Lung (tissue), 12 donors: ENCODE measurements around the gene PYM1. TPM values are rescaled to one million over a fixed set of nuclear protein-coding genes. Genes with fewer than 3 reads are reported as not detected.
A peak's percentile ranks its signal among the peaks of the same experiment; 100 is the strongest.

ENCODE experiments used
- ATAC-seq: fragments of 200-7000 bp; cut with Tn5 transposase; one replicate; pipeline ENCODE4 v1.9.1; 2020; ENCODE audit warnings: moderate number of reproducible peaks; ENCODE audit not compliant: insufficient read depth, low FRiP score
- DNase-seq, 3 donors: peaks; one replicate each; pipeline ENCODE4 v3.0.0-alpha.2; 2013 to 2017
- H3K27ac ChIP-seq, 2 donors: one replicate each; pipeline ENCODE4 v1.5.1; 2013; ENCODE audit warnings: mild to moderate bottlenecking in 2 of 2, moderate library complexity in 2 of 2, control low read depth in 1 of 2, inconsistent platforms in 1 of 2, low read depth in 1 of 2, low read length in 1 of 2
- H3K27me3 ChIP-seq, 3 donors: one replicate each; pipeline ENCODE4 v1.5.1; 2013; ENCODE audit warnings: low read length in 2 of 3; ENCODE audit not compliant: control insufficient read depth in 3 of 3, insufficient read depth in 3 of 3
- H3K36me3 ChIP-seq, 4 donors: one replicate each; pipeline ENCODE4 v1.5.1; 2013; ENCODE audit warnings: low read length in 4 of 4, mild to moderate bottlenecking in 1 of 4, moderate library complexity in 1 of 4; ENCODE audit not compliant: control insufficient read depth in 4 of 4, insufficient read depth in 4 of 4
- H3K4me1 ChIP-seq, 5 donors: one replicate each; pipeline ENCODE4 v1.5.1; 2013; ENCODE audit warnings: low read length in 5 of 5, mild to moderate bottlenecking in 2 of 5, moderate library complexity in 1 of 5; ENCODE audit not compliant: control insufficient read depth in 5 of 5, insufficient read depth in 5 of 5
- H3K4me3 ChIP-seq: one replicate; pipeline ENCODE4 v1.5.1; 2013; ENCODE audit warnings: mild to moderate bottlenecking, control low read depth, moderate library complexity
- H3K9ac ChIP-seq, 2 donors: one replicate each; pipeline ENCODE4 v1.5.1; 2013; ENCODE audit warnings: low read length in 2 of 2, control low read depth in 1 of 2; ENCODE audit not compliant: insufficient read depth in 1 of 2
- H3K9me3 ChIP-seq, 4 donors: one replicate each; pipeline ENCODE4 v1.5.1; 2013; ENCODE audit warnings: low read length in 3 of 4, mild to moderate bottlenecking in 1 of 4, moderate library complexity in 1 of 4; ENCODE audit not compliant: control insufficient read depth in 4 of 4, insufficient read depth in 3 of 4
- CTCF ChIP-seq: IDR thresholded peaks from 2 replicates; pipeline ENCODE4 v1.5.1; 2012; ENCODE audit warnings: mild to moderate bottlenecking; ENCODE audit errors: control extremely low read depth, extremely low read depth
- WGBS, 2 donors: extraction: QIAGEN DNeasy Blood & Tissue Kit; methylation state at CpG; one replicate each; pipeline ENCODE4 v1.1.7; 2013; 5-methylcytosine and 5-hydroxymethylcytosine counted together
- polyA plus RNA-seq, 2 donors: library from polyadenylated mRNA; stranded (reverse); fragments of 200-250 nt; gene quantifications; one replicate each; pipeline ENCODE4 v1.2.1, GENCODE V29; 2013
- total RNA-seq, 2 donors: library from RNA; depleted of rRNA in 1 of 2; stranded (reverse); fragments of >200 nt in 1 of 2; gene quantifications; one replicate each; pipeline ENCODE4 v1.2.1, GENCODE V29; 2014 to 2021
- donor health status: control.
- donor health status: control.
- donor health status: Bipolar disorder and iron deficiency.
- donor health status: healthy.
- donor health status: DM: yes; HTN: yes; CAD: no.

The PYM1 gene
- total and polyA plus RNA-seq, 4 donors, result 32.0 to 44.9 (median 35.0) TPM

- TF ChIP-seq CTCF, result no peak
- Histone ChIP-seq H3K27me3 (no peaks in the 10 kb centered on the region), H3K4me1 (peaks cover 3 to 20% (median 4%) of the 10 kb centered on the region in 5 donors), H3K4me3 (no peak overlapping the region), H3K36me3 (peaks cover 0 to 3% (median 1%) of the 10 kb centered on the region in 4 donors), H3K9me3 (no peaks in the 10 kb centered on the region), H3K27ac (no peak overlapping the region), H3K9ac (no peak overlapping the region)
- DNase-seq (no peak), ATAC-seq (no peak)
- 77 to 85% methylated on average over 1 to 2 of the region's 2 CpGs for WGBS, 2 donors
These were observed 36.1 kb upstream of the PYM1 start for GRCh38 chr12:55963760-55964159.

- H3K4me1 ChIP-seq, result peaks cover 0 to 3% (median 0%) of the 10 kb centered on the region in 5 donors
- no peak overlapping the region for H3K27ac ChIP-seq
- TF ChIP-seq CTCF, result no peak
- no peaks in the 10 kb centered on the region for H3K27me3 ChIP-seq
- H3K36me3 ChIP-seq, result peaks cover 0 to 11% (median 5%) of the 10 kb centered on the region in 4 donors
- DNase-seq, result no peak
- H3K9me3 ChIP-seq, result peaks cover 0 to 2% (median 0%) of the 10 kb centered on the region in 4 donors
- H3K9ac ChIP-seq, result no peak overlapping the region
- 67 to 90% methylated on average over 5 of the region's 5 CpGs for WGBS, 2 donors
- ATAC-seq, result peak; percentile 33
- H3K4me3 ChIP-seq, result no peak overlapping the region
These were observed 29.6 kb upstream of the PYM1 start for GRCh38 chr12:55957106-55957859.

GRCh38 chr12:55955800-55956508 lies 28.3 kb upstream of the PYM1 start:
- Histone ChIP-seq H3K9ac (no peak overlapping the region), H3K36me3 (peaks cover 0 to 18% (median 7%) of the 10 kb centered on the region in 4 donors), H3K9me3 (peaks cover 0 to 2% (median 0%) of the 10 kb centered on the region in 4 donors), H3K4me3 (no peak overlapping the region), H3K4me1 (peaks cover 0 to 3% (median 0%) of the 10 kb centered on the region in 5 donors), H3K27ac (no peak overlapping the region), H3K27me3 (no peaks in the 10 kb centered on the region)
- peak; percentile 34 for ATAC-seq
- TF ChIP-seq CTCF, result no peak
- WGBS, 2 donors, result 89 to 96% methylated on average over 6 of the region's 6 CpGs
- no peak for DNase-seq
